GM18502 (cell line): ENCODE results near the gene PGK1.
"Not testable (repeated sequence)": the region's sequence is repeated elsewhere in the genome, so short reads cannot be mapped to it uniquely, and the experiment has no call there.

Experiments used
- ATAC-seq: cut with Tn5 transposase; IDR thresholded peaks from one replicate; pipeline ENCODE4 v1.9.1; 2021; ENCODE audit warnings: mild to moderate bottlenecking; ENCODE audit not compliant: unreplicated experiment, poor library complexity

The PGK1 gene

GRCh38 chrX:78163175-78163574 lies 59.1 kb downstream of the PGK1 start:
- not testable (repeated sequence) for ATAC-seq

GRCh38 chrX:78165425-78165824 lies 61.4 kb downstream of the PGK1 start:
- ATAC-seq, result no peak

- ATAC-seq, result no peak
These were observed 64.0 kb downstream of the PGK1 start for GRCh38 chrX:78168065-78168464.
